ENCODE measurements around the gene COBL. TPM values are rescaled to one million over a fixed set of nuclear protein-coding genes. Genes with fewer than 3 reads are reported as not detected.

The COBL gene
- total and polyA plus RNA-seq, 10 of the 15 experiments (the other 5 are each of a cell fraction or from before 2014, with no cell fraction given), result 0.21 TPM; not detected in 9

DNA sequence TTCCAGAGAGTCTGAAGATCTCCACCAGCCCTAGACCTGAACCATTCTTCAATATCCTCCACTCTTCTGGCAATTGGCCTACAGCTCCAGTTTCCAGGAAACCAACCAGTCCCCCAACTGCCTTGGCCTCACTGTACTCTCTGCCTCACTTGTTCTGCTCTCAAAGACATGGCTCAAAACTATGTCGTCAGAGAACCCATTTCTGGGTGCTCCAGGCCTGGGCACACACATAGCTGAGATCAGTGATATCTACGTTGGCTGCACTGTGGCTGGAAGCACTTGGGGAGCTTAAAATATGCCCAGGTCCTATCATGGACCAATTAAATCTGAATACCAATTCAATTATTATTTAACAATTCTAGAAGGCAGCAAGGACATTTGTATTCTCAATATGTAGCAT is 93.1 kb downstream of the COBL start:
- no peak overlapping the region for H2AFZ ChIP-seq (ENCODE audit: control insufficient read depth, low read depth, low read length)
- no peaks in the 10 kb centered on the region; the same call in 1 of the 2 replicates for H4K20me1 ChIP-seq (ENCODE audit: control insufficient read depth, insufficient read depth)
- DNase-seq (ENCODE audit: low read depth, low spot score) (no peak), FAIRE-seq (no peak), ATAC-seq (no peak)
- no TSS peak for BruUV-seq (replicated peaks)
- H3K4me1 ChIP-seq (ENCODE audit: control insufficient read depth, insufficient read depth, low read length), result no peaks in the 10 kb centered on the region
- no peaks in the 10 kb centered on the region; a peak in 2 of 4 replicates for H3K27me3 ChIP-seq (replicated peaks in 1 of 2; ENCODE audit: control insufficient read depth in 2 of 2, insufficient read depth in 2 of 2, low read length in 1 of 2)
- H3K4me3 ChIP-seq, result no peak overlapping the region
- intact Hi-C loops (cut with micrococcal nuclease; ENCODE audit: unreplicated experiment), result no loop called here
- in situ Hi-C loops (cut with MboI), result no loop called here
- WGBS (ENCODE audit: insufficient coverage, insufficient replicate concordance, low lambda C conversion rate, missing lambda C conversion rate), result 0% methylated on average over 2 of the region's 2 CpGs
- H3K36me3 ChIP-seq (ENCODE audit: control insufficient read depth in 2 of 2, insufficient read depth in 2 of 2, low read length in 1 of 2), result no peaks in the 10 kb centered on the region
- H3K27ac ChIP-seq (ENCODE audit: control insufficient read depth, insufficient read depth), result no peak overlapping the region
- ChIA-PET SMC1A (ENCODE audit: uncharacterized antibody, unreplicated experiment) (no interaction called here), POLR2A (no interaction called here), CTCF (interaction anchor here (0.6 to 1.1 kb wide), 2 partner anchors 8 to 1967 kb away, joined by 3 read pairs; no protein-coding TSS in a partner anchor), RAD21 (ENCODE audit: unreplicated experiment) (no interaction called here)
- H3K9ac ChIP-seq (ENCODE audit: control insufficient read depth, insufficient read depth, low read length), result no peak overlapping the region
- no peaks in the 10 kb centered on the region for H3K9me3 ChIP-seq (replicated peaks; ENCODE audit: control insufficient read depth, insufficient read depth, low read length)
- TF ChIP-seq HDGF (IDR thresholded peaks at IDR 0.05) (no peak), MTA2 (IDR thresholded peaks at IDR 0.05; ENCODE audit: low read depth) (no peak), MXI1 (IDR thresholded peaks at IDR 0.05; ENCODE audit: low read depth, low read length) (no peak), NR2C2 (IDR thresholded peaks at IDR 0.05; ENCODE audit: borderline replicate concordance, control insufficient read depth, insufficient read length, low read depth) (no peak), RUNX3 (IDR thresholded peaks at IDR 0.05; ENCODE audit: low read length) (no peak), ZNF274 (IDR thresholded peaks at IDR 0.05; ENCODE audit: insufficient read depth, insufficient read length) (no peak), WRNIP1 (IDR thresholded peaks at IDR 0.05; ENCODE audit: borderline replicate concordance, low read depth, low read length) (no peak), EED (IDR thresholded peaks at IDR 0.05; ENCODE audit: low read depth) (no peak), ZNF217 (IDR thresholded peaks at IDR 0.05) (no peak), JUND (IDR thresholded peaks at IDR 0.05; ENCODE audit: low read depth, low read length) (no peak), RELA (IDR thresholded peaks at IDR 0.05; ENCODE audit: borderline replicate concordance, partially characterized antibody) (no peak), SMAD5 (IDR thresholded peaks at IDR 0.05; ENCODE audit: low read depth) (no peak), SMAD1 (IDR thresholded peaks at IDR 0.05; ENCODE audit: low read depth, partially characterized antibody) (no peak)
- TF ChIP-seq, protein P1, sequence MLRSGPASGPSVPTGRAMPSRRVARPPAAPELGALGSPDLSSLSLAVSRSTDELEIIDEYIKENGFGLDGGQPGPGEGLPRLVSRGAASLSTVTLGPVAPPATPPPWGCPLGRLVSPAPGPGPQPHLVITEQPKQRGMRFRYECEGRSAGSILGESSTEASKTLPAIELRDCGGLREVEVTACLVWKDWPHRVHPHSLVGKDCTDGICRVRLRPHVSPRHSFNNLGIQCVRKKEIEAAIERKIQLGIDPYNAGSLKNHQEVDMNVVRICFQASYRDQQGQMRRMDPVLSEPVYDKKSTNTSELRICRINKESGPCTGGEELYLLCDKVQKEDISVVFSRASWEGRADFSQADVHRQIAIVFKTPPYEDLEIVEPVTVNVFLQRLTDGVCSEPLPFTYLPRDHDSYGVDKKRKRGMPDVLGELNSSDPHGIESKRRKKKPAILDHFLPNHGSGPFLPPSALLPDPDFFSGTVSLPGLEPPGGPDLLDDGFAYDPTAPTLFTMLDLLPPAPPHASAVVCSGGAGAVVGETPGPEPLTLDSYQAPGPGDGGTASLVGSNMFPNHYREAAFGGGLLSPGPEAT (IDR thresholded peaks at IDR 0.05; ENCODE audit: low read depth), result no peak
- TF ChIP-seq, protein P2, sequence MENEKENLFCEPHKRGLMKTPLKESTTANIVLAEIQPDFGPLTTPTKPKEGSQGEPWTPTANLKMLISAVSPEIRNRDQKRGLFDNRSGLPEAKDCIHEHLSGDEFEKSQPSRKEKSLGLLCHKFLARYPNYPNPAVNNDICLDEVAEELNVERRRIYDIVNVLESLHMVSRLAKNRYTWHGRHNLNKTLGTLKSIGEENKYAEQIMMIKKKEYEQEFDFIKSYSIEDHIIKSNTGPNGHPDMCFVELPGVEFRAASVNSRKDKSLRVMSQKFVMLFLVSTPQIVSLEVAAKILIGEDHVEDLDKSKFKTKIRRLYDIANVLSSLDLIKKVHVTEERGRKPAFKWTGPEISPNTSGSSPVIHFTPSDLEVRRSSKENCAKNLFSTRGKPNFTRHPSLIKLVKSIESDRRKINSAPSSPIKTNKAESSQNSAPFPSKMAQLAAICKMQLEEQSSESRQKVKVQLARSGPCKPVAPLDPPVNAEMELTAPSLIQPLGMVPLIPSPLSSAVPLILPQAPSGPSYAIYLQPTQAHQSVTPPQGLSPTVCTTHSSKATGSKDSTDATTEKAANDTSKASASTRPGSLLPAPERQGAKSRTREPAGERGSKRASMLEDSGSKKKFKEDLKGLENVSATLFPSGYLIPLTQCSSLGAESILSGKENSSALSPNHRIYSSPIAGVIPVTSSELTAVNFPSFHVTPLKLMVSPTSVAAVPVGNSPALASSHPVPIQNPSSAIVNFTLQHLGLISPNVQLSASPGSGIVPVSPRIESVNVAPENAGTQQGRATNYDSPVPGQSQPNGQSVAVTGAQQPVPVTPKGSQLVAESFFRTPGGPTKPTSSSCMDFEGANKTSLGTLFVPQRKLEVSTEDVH (IDR thresholded peaks at IDR 0.05; ENCODE audit: low read depth, partially characterized antibody), result no peak
- TF ChIP-seq, protein P3, sequence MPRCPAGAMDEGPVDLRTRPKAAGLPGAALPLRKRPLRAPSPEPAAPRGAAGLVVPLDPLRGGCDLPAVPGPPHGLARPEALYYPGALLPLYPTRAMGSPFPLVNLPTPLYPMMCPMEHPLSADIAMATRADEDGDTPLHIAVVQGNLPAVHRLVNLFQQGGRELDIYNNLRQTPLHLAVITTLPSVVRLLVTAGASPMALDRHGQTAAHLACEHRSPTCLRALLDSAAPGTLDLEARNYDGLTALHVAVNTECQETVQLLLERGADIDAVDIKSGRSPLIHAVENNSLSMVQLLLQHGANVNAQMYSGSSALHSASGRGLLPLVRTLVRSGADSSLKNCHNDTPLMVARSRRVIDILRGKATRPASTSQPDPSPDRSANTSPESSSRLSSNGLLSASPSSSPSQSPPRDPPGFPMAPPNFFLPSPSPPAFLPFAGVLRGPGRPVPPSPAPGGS (IDR thresholded peaks at IDR 0.05; ENCODE audit: borderline replicate concordance, insufficient read depth, low read depth, low read length, poor library complexity, severe bottlenecking), result no peak
- no peak overlapping the region for H3K4me2 ChIP-seq (ENCODE audit: control insufficient read depth, insufficient read depth)
- no peaks in the 10 kb centered on the region for H3K79me2 ChIP-seq (ENCODE audit: control insufficient read depth, insufficient read depth, low read length)

Measured in GM12878 (cell line).